ENCODE measurements around the gene ZFYVE28. TPM values are rescaled to one million over a fixed set of nuclear protein-coding genes. Genes with fewer than 3 reads are reported as not detected.

ZFYVE28 gene
- total RNA-seq, 1 donor from 2014 or later = 11.3 TPM

- Histone ChIP-seq H3K27me3 (no peaks in the 10 kb centered on the region), H3K36me3 (peaks cover 0 to 16% of the 10 kb centered on the region in 2 donors), H3K4me3 (no peak overlapping the region), H3K9me3 (no peaks in the 10 kb centered on the region), H3K27ac (no peak overlapping the region), H3K4me1 (no peaks in the 10 kb centered on the region)
- TF ChIP-seq POLR2AphosphoS5 (IDR thresholded peaks at IDR 0.05; ENCODE audit: insufficient read depth in 1 of 2, low read depth in 1 of 2) = no peak
- TF ChIP-seq, protein P1, sequence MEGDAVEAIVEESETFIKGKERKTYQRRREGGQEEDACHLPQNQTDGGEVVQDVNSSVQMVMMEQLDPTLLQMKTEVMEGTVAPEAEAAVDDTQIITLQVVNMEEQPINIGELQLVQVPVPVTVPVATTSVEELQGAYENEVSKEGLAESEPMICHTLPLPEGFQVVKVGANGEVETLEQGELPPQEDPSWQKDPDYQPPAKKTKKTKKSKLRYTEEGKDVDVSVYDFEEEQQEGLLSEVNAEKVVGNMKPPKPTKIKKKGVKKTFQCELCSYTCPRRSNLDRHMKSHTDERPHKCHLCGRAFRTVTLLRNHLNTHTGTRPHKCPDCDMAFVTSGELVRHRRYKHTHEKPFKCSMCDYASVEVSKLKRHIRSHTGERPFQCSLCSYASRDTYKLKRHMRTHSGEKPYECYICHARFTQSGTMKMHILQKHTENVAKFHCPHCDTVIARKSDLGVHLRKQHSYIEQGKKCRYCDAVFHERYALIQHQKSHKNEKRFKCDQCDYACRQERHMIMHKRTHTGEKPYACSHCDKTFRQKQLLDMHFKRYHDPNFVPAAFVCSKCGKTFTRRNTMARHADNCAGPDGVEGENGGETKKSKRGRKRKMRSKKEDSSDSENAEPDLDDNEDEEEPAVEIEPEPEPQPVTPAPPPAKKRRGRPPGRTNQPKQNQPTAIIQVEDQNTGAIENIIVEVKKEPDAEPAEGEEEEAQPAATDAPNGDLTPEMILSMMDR (IDR thresholded peaks at IDR 0.05) = peak; percentile 45 to 76 (median 68)
- no peak for DNase-seq (ENCODE audit: extremely low spot score in 2 of 2)
- intact Hi-C loops (cut with DNase I) = no loop called here
Measured at GRCh38 chr4:2220016-2220630, 198.3 kb downstream of the ZFYVE28 start.

Small RNA genes lying within 50 kb of the gene (small RNA-seq; reads per million reads assigned to genes)
- gene COX6B1P5 = not detected

Other genes with a start within 250 kb of the ZFYVE28 start
- 9.6 TPM for gene HAUS3, start 176.5 kb downstream of the ZFYVE28 start, total RNA-seq
- gene POLN, start 176.5 kb downstream of the ZFYVE28 start, total RNA-seq = 3.9 TPM
- 27.5 TPM for gene MXD4, start 156.5 kb downstream of the ZFYVE28 start, total RNA-seq
- gene CFAP99, start 310 bp upstream of the ZFYVE28 start, total RNA-seq = not detected
- gene RNF4, start 50.5 kb upstream of the ZFYVE28 start, total RNA-seq = 30.2 TPM
- gene FAM193A, start 118.0 kb upstream of the ZFYVE28 start, total RNA-seq = 31.4 TPM

All from vagina (tissue), 2 donors.